Measurements from ENCODE around the gene DCUN1D3.

DNA sequence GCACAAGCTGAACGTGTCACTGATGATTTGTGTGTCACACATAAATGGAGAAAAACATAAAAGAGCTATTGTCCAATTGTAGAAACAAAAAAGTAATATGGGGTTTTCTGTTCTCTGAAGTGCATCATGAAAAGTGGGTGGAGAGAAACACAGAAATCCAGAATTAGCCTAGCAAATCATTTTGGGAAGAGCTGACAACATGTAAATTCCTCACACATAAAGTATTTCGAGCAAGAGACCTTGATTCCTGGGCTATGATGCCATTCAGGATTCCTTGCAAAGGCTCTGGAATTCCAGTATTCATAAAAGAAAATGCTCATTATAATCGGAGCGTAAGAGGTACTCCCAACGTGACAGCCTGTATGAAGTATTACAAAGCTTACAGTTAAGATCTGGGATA, 1.1 kb downstream of the DCUN1D3 start:
- TF ChIP-seq POLR2A (IDR thresholded peaks at IDR 0.05) (no peak), CTCF (IDR thresholded peaks at IDR 0.05) (no peak)
